H9 (cell line): ENCODE measurements around the gene RGS5. TPM values are rescaled to one million over a fixed set of nuclear protein-coding genes. Genes with fewer than 3 reads are reported as not detected.

ENCODE experiments used
- DNase-seq: peaks from one replicate; pipeline ENCODE4 v3.0.0-alpha.2; 2017
- H2AFZ ChIP-seq: one replicate; pipeline ENCODE4 v1.6.1; 2013; ENCODE audit warnings: mild to moderate bottlenecking, low read length, control low read depth, moderate library complexity
- H2AK5ac ChIP-seq: 2 replicates; pipeline ENCODE4 v1.6.1; 2013; ENCODE audit warnings: low read length, control low read depth, mixed read lengths; ENCODE audit not compliant: insufficient read length
- H2BK120ac ChIP-seq: one replicate; pipeline ENCODE4 v1.6.1; 2013; ENCODE audit warnings: low read depth, mild to moderate bottlenecking, low read length, control low read depth, inconsistent platforms; ENCODE audit not compliant: poor library complexity, severe bottlenecking
- H2BK12ac ChIP-seq: 2 replicates; pipeline ENCODE4 v1.6.1; 2013; ENCODE audit warnings: low read length, control low read depth, mixed read lengths, low read depth; ENCODE audit not compliant: insufficient read length
- H2BK15ac ChIP-seq: 2 replicates; pipeline ENCODE4 v1.6.1; 2013; ENCODE audit warnings: low read depth, low read length, control low read depth
- H2BK20ac ChIP-seq: one replicate; pipeline ENCODE4 v1.6.1; 2013; ENCODE audit warnings: low read depth, mild to moderate bottlenecking, low read length, control low read depth, inconsistent platforms; ENCODE audit not compliant: poor library complexity, severe bottlenecking
- H2BK5ac ChIP-seq: 2 replicates; pipeline ENCODE4 v1.6.1; 2013; ENCODE audit warnings: low read length, control low read depth, mixed read lengths; ENCODE audit not compliant: insufficient read length
- H3K14ac ChIP-seq: 2 replicates; pipeline ENCODE4 v1.6.1; 2013; ENCODE audit warnings: low read length, control low read depth; ENCODE audit not compliant: insufficient read depth
- H3K18ac ChIP-seq: 2 replicates; pipeline ENCODE4 v1.6.1; 2013; ENCODE audit warnings: low read depth, mild to moderate bottlenecking, mixed read lengths, low read length, control low read depth; ENCODE audit not compliant: insufficient read length
- H3K23ac ChIP-seq: 2 replicates; pipeline ENCODE4 v1.6.1; 2013; ENCODE audit warnings: low read length, control low read depth, mixed read lengths, low read depth; ENCODE audit not compliant: insufficient read length
- H3K23me2 ChIP-seq: 2 replicates; pipeline ENCODE4 v1.6.1; 2013; ENCODE audit warnings: low read depth, mild to moderate bottlenecking, mixed read lengths, low read length, control low read depth; ENCODE audit not compliant: insufficient read length, poor library complexity, severe bottlenecking
- H3K27ac ChIP-seq: 2 replicates; pipeline ENCODE4 v1.5.1; 2013; ENCODE audit warnings: low read length, control low read depth, mixed read lengths, low read depth; ENCODE audit not compliant: insufficient read length
- H3K27me3 ChIP-seq: 2 replicates; pipeline ENCODE4 v1.6.1; 2013; ENCODE audit warnings: low read length, control low read depth, inconsistent platforms; ENCODE audit not compliant: insufficient read depth
- H3K4ac ChIP-seq: 2 replicates; pipeline ENCODE4 v1.6.1; 2013; ENCODE audit warnings: low read depth, mild to moderate bottlenecking, control low read depth, inconsistent platforms, low read length, moderate library complexity
- H3K4me1 ChIP-seq: 2 replicates; pipeline ENCODE4 v1.6.1; 2013; ENCODE audit warnings: low read length, control low read depth, inconsistent platforms; ENCODE audit not compliant: insufficient read depth
- H3K4me2 ChIP-seq: 2 replicates; pipeline ENCODE4 v1.6.1; 2013; ENCODE audit warnings: low read length, control low read depth, mixed read lengths; ENCODE audit not compliant: insufficient read length, insufficient read depth
- H3K56ac ChIP-seq: 2 replicates; pipeline ENCODE4 v1.6.1; 2013; ENCODE audit warnings: low read depth, mild to moderate bottlenecking, mixed read lengths, low read length, control low read depth; ENCODE audit not compliant: insufficient read length
- H3K79me1 ChIP-seq: 2 replicates; pipeline ENCODE4 v1.6.1; 2013; ENCODE audit warnings: low read depth, mild to moderate bottlenecking, moderate library complexity, low read length, control low read depth, inconsistent platforms; ENCODE audit not compliant: insufficient read depth, poor library complexity, severe bottlenecking
- H3K79me2 ChIP-seq: 2 replicates; pipeline ENCODE4 v1.6.1; 2013; ENCODE audit warnings: low read length, control low read depth, inconsistent platforms; ENCODE audit not compliant: insufficient read depth
- H3K9ac ChIP-seq: 2 replicates; pipeline ENCODE4 v1.6.1; 2013; ENCODE audit warnings: low read length, control low read depth, mixed read lengths; ENCODE audit not compliant: insufficient read length; ENCODE audit errors: extremely low read depth
- H3K9me3 ChIP-seq: one replicate; pipeline ENCODE4 v1.6.1; 2013; ENCODE audit warnings: low read depth, low read length, inconsistent platforms; ENCODE audit not compliant: control insufficient read depth
- H3T11ph ChIP-seq: one replicate; pipeline ENCODE4 v1.6.1; 2013; ENCODE audit warnings: mild to moderate bottlenecking, low read length, control low read depth, inconsistent platforms
- H4K20me1 ChIP-seq: one replicate; pipeline ENCODE4 v1.6.1; 2013; ENCODE audit not compliant: control insufficient read depth, insufficient read length, insufficient read depth
- H4K5ac ChIP-seq: 2 replicates; pipeline ENCODE4 v1.6.1; 2013; ENCODE audit warnings: low read depth, mild to moderate bottlenecking, mixed read lengths, low read length, control low read depth; ENCODE audit not compliant: insufficient read length
- H4K8ac ChIP-seq: replicated peaks from 2 replicates; pipeline ENCODE4 v1.6.1; 2013; ENCODE audit warnings: low read length, control low read depth, mixed read lengths, low read depth; ENCODE audit not compliant: insufficient read length
- H4K91ac ChIP-seq: 2 replicates; pipeline ENCODE4 v1.6.1; 2013; ENCODE audit warnings: low read depth, mild to moderate bottlenecking, moderate library complexity, mixed read lengths, low read length, control low read depth; ENCODE audit not compliant: insufficient read length
- H3K27ac Mint-ChIP-seq, 3 experiments: 2 replicates in 2 of 3; 3 replicates in 1 of 3; pipeline ENCODE4 v1.8.0; 2020 to 2021; ENCODE audit warnings: mixed read lengths in 3 of 3, mild to moderate bottlenecking in 1 of 3, moderate library complexity in 1 of 3
- H3K27me3 Mint-ChIP-seq: 2 replicates; pipeline ENCODE4 v1.8.0; 2021; ENCODE audit warnings: low read depth, mild to moderate bottlenecking, moderate library complexity, mixed read lengths
- H3K36me3 Mint-ChIP-seq, 3 experiments: 2 replicates in 2 of 3; 3 replicates in 1 of 3; pipeline ENCODE4 v1.8.0; 2020 to 2021; ENCODE audit warnings: low read depth in 3 of 3, mixed read lengths in 3 of 3; ENCODE audit not compliant: insufficient read depth in 1 of 3
- H3K4me1 Mint-ChIP-seq, 2 experiments: 2 replicates each; pipeline ENCODE4 v1.8.0; 2020; ENCODE audit warnings: mixed read lengths in 2 of 2
- H3K4me3 Mint-ChIP-seq, 2 experiments: 2 replicates in 1 of 2; 3 replicates in 1 of 2; pipeline ENCODE4 v1.8.0; 2020 to 2021; ENCODE audit warnings: mild to moderate bottlenecking in 2 of 2, mixed read lengths in 2 of 2, moderate library complexity in 1 of 2
- H3K9me3 Mint-ChIP-seq, 2 experiments: 2 replicates in 1 of 2; 3 replicates in 1 of 2; pipeline ENCODE4 v1.8.0; 2020; ENCODE audit warnings: mild to moderate bottlenecking in 2 of 2, mixed read lengths in 2 of 2, moderate library complexity in 1 of 2
- CTCF ChIP-seq: fragments of 200-600 bp; sonication (generic); conservative IDR thresholded peaks from 3 replicates; pipeline ENCODE4 v1.8.0; 2021; ENCODE audit warnings: antibody characterized with exemption, mild to moderate bottlenecking
- WGBS: extraction: QIAGEN DNeasy Blood & Tissue Kit; methylation state at CpG from one replicate; pipeline ENCODE4 v1.1.7; 2013; ENCODE audit warnings: missing lambda C conversion rate, low lambda C conversion rate, mixed read lengths; ENCODE audit not compliant: insufficient read length; ENCODE audit errors: extremely low coverage; 5-methylcytosine and 5-hydroxymethylcytosine counted together
- total RNA-seq: library from RNA; stranded (reverse); gene quantifications from 2 replicates; pipeline ENCODE4 v1.2.1, GENCODE V29; 2021

RGS5 gene
- total RNA-seq, 1 experiment from 2014 or later, result 30.1 TPM

- H2AFZ ChIP-seq, result no peak overlapping the region
- no peaks in the 10 kb centered on the region for H3K27me3 ChIP-seq
- no peak overlapping the region for H2AK5ac ChIP-seq
- no peaks in the 10 kb centered on the region for H3K4me1 Mint-ChIP-seq
- H3T11ph ChIP-seq, result no peak overlapping the region
- no peak overlapping the region for H4K5ac ChIP-seq
- no peaks in the 10 kb centered on the region; the same call in 1 of the 2 replicates for H3K27me3 Mint-ChIP-seq
- no peak overlapping the region for H2BK15ac ChIP-seq
- H3K4me1 ChIP-seq, result no peaks in the 10 kb centered on the region
- no peaks in the 10 kb centered on the region for H4K20me1 ChIP-seq
- no peak overlapping the region for H3K9ac ChIP-seq
- H3K4ac ChIP-seq, result no peak overlapping the region
- no peak for TF ChIP-seq CTCF
- H3K14ac ChIP-seq, result no peak overlapping the region
- H2BK20ac ChIP-seq, result no peak overlapping the region
- no peak overlapping the region for H2BK120ac ChIP-seq
- H3K79me2 ChIP-seq, result no peaks in the 10 kb centered on the region
- no CpG with 5 or more reads among the region's 4 CpGs for WGBS
- no peaks in the 10 kb centered on the region for H3K23me2 ChIP-seq
- H3K9me3 ChIP-seq, result no peaks in the 10 kb centered on the region
- no peak for DNase-seq
- no peak overlapping the region for H3K56ac ChIP-seq
- no peaks in the 10 kb centered on the region for H3K9me3 Mint-ChIP-seq
- no peaks in the 10 kb centered on the region for H3K79me1 ChIP-seq
- H3K23ac ChIP-seq, result no peak overlapping the region
- H3K27ac Mint-ChIP-seq, result no peak overlapping the region; a peak in 1 of 7 replicates
- H2BK12ac ChIP-seq, result no peak overlapping the region
- H3K27ac ChIP-seq, result no peak overlapping the region
- no peak overlapping the region for H3K4me2 ChIP-seq
- H4K91ac ChIP-seq, result no peak overlapping the region
- H3K18ac ChIP-seq, result no peak overlapping the region
- no peak overlapping the region for H3K4me3 Mint-ChIP-seq
- no peaks in the 10 kb centered on the region for H3K36me3 Mint-ChIP-seq
- no peak overlapping the region for H2BK5ac ChIP-seq
- no peak overlapping the region for H4K8ac ChIP-seq
Observed at GRCh38 chr1:163124812-163125211, 77.9 kb downstream of the RGS5 start.
